Neuronal stem cell (in vitro differentiated cells): ENCODE measurements around the gene ZBTB20.

ENCODE experiments used
- DNase-seq: peaks from one replicate; pipeline ENCODE4 v3.0.0-alpha.2; 2013; ENCODE audit warnings: low spot score
- H2AFZ ChIP-seq: one replicate; pipeline ENCODE4 v1.6.1; 2013; ENCODE audit warnings: mild to moderate bottlenecking, low read length, inconsistent platforms
- H2AK5ac ChIP-seq: 2 replicates; pipeline ENCODE4 v1.6.1; 2013; ENCODE audit warnings: low read depth, mild to moderate bottlenecking, inconsistent platforms, low read length, moderate library complexity, mixed read lengths
- H2BK120ac ChIP-seq: 2 replicates; pipeline ENCODE4 v1.6.1; 2013; ENCODE audit warnings: low read depth, mild to moderate bottlenecking, inconsistent platforms, low read length, moderate library complexity, mixed read lengths
- H2BK12ac ChIP-seq: one replicate; pipeline ENCODE4 v1.6.1; 2013; ENCODE audit warnings: low read length, inconsistent platforms
- H2BK15ac ChIP-seq: 2 replicates; pipeline ENCODE4 v1.6.1; 2013; ENCODE audit warnings: mild to moderate bottlenecking, low read length, inconsistent platforms, mixed read lengths
- H2BK5ac ChIP-seq: one replicate; pipeline ENCODE4 v1.6.1; 2013; ENCODE audit warnings: inconsistent platforms, mild to moderate bottlenecking, low read length, moderate library complexity
- H3K14ac ChIP-seq: one replicate; pipeline ENCODE4 v1.6.1; 2013; ENCODE audit warnings: low read length, inconsistent platforms
- H3K18ac ChIP-seq: 2 replicates; pipeline ENCODE4 v1.6.1; 2013; ENCODE audit warnings: low read length, inconsistent platforms
- H3K23ac ChIP-seq: 2 replicates; pipeline ENCODE4 v1.6.1; 2013; ENCODE audit warnings: low read depth, mild to moderate bottlenecking, mixed read lengths, low read length, inconsistent platforms; ENCODE audit not compliant: poor library complexity
- H3K27ac ChIP-seq: replicated peaks from 3 replicates; pipeline ENCODE4 v1.5.1; 2013; ENCODE audit warnings: low read length, inconsistent platforms
- H3K27me3 ChIP-seq, 3 experiments: 2 replicates each; pipeline ENCODE4 v1.6.1; 2013; ENCODE audit warnings: low read length in 3 of 3, mild to moderate bottlenecking in 2 of 3, inconsistent platforms in 1 of 3, low read depth in 1 of 3, mixed read lengths in 1 of 3, moderate library complexity in 1 of 3; ENCODE audit not compliant: control insufficient read depth in 3 of 3, insufficient read depth in 3 of 3
- H3K36me3 ChIP-seq, 2 donors: replicated peaks in 1 of 2; 2 replicates each; pipeline ENCODE4 v1.6.1; 2013; ENCODE audit warnings: low read length in 2 of 2; ENCODE audit not compliant: control insufficient read depth in 2 of 2, insufficient read depth in 2 of 2
- H3K4ac ChIP-seq: 2 replicates; pipeline ENCODE4 v1.6.1; 2013; ENCODE audit warnings: inconsistent platforms, mild to moderate bottlenecking, low read length, moderate library complexity
- H3K4me1 ChIP-seq, 2 donors: 1 replicate in 1 of 2; 2 replicates in 1 of 2; pipeline ENCODE4 v1.6.1; 2013; ENCODE audit warnings: low read length in 2 of 2, low read depth in 1 of 2; ENCODE audit not compliant: control insufficient read depth in 2 of 2, insufficient read depth in 1 of 2
- H3K4me2 ChIP-seq: one replicate; pipeline ENCODE4 v1.6.1; 2013; ENCODE audit warnings: mild to moderate bottlenecking, low read length, inconsistent platforms; ENCODE audit not compliant: insufficient read depth, poor library complexity, severe bottlenecking
- H3K4me3 ChIP-seq, 2 donors: 2 replicates each; pipeline ENCODE4 v1.5.1; 2013; ENCODE audit warnings: low read length in 2 of 2, mild to moderate bottlenecking in 2 of 2, inconsistent platforms in 1 of 2, moderate library complexity in 1 of 2
- H3K79me1 ChIP-seq: one replicate; pipeline ENCODE4 v1.6.1; 2013; ENCODE audit warnings: low read depth, mild to moderate bottlenecking, inconsistent platforms, low read length, moderate library complexity
- H3K9ac ChIP-seq: one replicate; pipeline ENCODE4 v1.6.1; 2013; ENCODE audit warnings: mild to moderate bottlenecking, low read depth, low read length, inconsistent platforms; ENCODE audit not compliant: poor library complexity
- H3K9me3 ChIP-seq, 2 donors: replicated peaks in 1 of 2; 2 replicates each; pipeline versions ENCODE3 to v1.6.1; 2013; ENCODE audit warnings: low read length in 2 of 2, mild to moderate bottlenecking in 2 of 2, inconsistent platforms in 1 of 2, low read depth in 1 of 2, mixed read lengths in 1 of 2, moderate library complexity in 1 of 2; ENCODE audit not compliant: control insufficient read depth in 2 of 2, insufficient read depth in 1 of 2
- H4K8ac ChIP-seq: one replicate; pipeline ENCODE4 v1.6.1; 2013; ENCODE audit warnings: low read depth, mild to moderate bottlenecking, inconsistent platforms, low read length, moderate library complexity
- H4K91ac ChIP-seq: one replicate; pipeline ENCODE4 v1.6.1; 2013; ENCODE audit warnings: low read length, low read depth, mild to moderate bottlenecking, inconsistent platforms; ENCODE audit not compliant: poor library complexity
- WGBS, 2 donors: extraction: QIAGEN DNeasy Blood & Tissue Kit; methylation state at CpG; one replicate each; pipeline ENCODE4 v1.1.7; 2013; ENCODE audit warnings: missing lambda C conversion rate in 2 of 2, mixed read lengths in 1 of 2; ENCODE audit not compliant: insufficient read length in 2 of 2, insufficient replicate concordance in 1 of 2; ENCODE audit errors: extremely low coverage in 2 of 2; 5-methylcytosine and 5-hydroxymethylcytosine counted together

ZBTB20 gene

DNA sequence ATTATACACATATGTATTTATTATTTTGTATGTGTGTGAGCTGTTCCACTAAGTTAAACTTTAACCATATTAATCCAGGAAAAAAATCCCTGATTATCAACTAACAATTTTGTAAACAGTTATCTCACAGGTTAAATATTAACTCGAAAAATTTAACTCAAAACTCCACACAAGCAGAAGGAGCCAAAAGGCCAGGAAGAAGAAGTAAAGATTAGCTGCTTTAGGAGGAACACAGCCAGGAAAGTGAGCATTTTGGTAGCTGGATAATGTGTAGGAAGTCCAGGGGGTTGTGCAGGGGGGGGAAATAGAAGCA lies 428.2 kb downstream of the ZBTB20 start:
- no peak overlapping the region for H3K23ac ChIP-seq
- no peak overlapping the region for H3K14ac ChIP-seq
- no peaks in the 10 kb centered on the region for H3K9me3 ChIP-seq
- no peak overlapping the region for H3K9ac ChIP-seq
- H2BK5ac ChIP-seq, result no peak overlapping the region
- no peak overlapping the region for H3K27ac ChIP-seq
- H3K4me1 ChIP-seq, result peaks cover 3 to 6% of the 10 kb centered on the region in 2 donors
- H3K4me2 ChIP-seq, result no peak overlapping the region
- H3K36me3 ChIP-seq, result no peaks in the 10 kb centered on the region
- no peak overlapping the region for H2AFZ ChIP-seq
- no peak overlapping the region for H4K91ac ChIP-seq
- H2BK12ac ChIP-seq, result no peak overlapping the region
- no peak overlapping the region for H4K8ac ChIP-seq
- no peak overlapping the region for H3K18ac ChIP-seq
- no peaks in the 10 kb centered on the region for H3K79me1 ChIP-seq
- no peak overlapping the region for H2BK15ac ChIP-seq
- H2BK120ac ChIP-seq, result no peak overlapping the region
- DNase-seq, result no peak
- H2AK5ac ChIP-seq, result no peak overlapping the region
- no peaks in the 10 kb centered on the region for H3K27me3 ChIP-seq
- H3K4ac ChIP-seq, result no peak overlapping the region
- H3K4me3 ChIP-seq, result no peak overlapping the region
- no CpG with 5 or more reads among the region's 1 CpG for WGBS, 2 donors

DNA sequence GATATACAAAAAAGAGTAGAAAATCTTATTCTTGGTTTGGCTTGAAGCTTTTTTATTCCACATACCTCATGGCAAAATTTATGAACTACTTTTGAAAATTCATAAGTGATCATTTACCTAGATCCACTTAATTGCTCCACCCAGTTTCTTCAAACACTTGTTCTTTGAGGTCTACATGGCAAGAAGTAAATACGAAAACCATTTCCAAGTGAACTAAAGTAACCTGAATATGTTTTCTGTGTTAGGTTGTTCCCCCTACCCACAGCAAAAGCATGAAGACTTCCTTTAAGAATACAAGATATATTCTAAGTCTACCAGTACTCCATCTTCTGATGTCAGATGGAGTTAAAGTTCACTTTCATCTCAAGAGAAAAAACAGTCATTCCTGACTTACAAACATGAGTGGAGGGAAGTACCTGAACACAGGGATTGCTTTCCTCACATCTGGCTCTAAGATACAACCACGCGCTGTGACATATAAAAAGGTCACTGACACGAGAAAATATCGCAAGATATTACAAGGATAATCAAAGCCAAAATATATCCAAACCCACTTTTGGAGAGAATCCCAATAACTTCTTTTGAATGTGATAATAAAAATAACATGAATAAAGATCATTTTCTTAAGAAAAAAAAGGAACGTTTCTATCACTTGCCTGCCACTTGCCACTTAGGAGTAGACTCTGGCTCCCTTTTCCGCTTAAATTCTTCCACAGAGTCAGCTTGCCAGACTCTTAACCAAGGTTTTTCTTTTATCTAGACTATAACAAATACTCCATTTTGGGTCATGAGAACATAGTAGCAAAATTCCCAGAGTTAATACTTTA lies 428.8 kb downstream of the ZBTB20 start:
- no peaks in the 10 kb centered on the region for H3K9me3 ChIP-seq
- no peak overlapping the region for H2AFZ ChIP-seq
- no peak overlapping the region for H4K91ac ChIP-seq
- no peak overlapping the region for H4K8ac ChIP-seq
- whole genome bisulfite sequencing, 2 donors, result no CpG with 5 or more reads among the region's 7 CpGs
- H3K4me1 ChIP-seq, result peaks cover 3 to 6% of the 10 kb centered on the region in 2 donors
- H2BK120ac ChIP-seq, result no peak overlapping the region
- no peak overlapping the region for H3K18ac ChIP-seq
- H2BK5ac ChIP-seq, result no peak overlapping the region
- H3K14ac ChIP-seq, result no peak overlapping the region
- no peak overlapping the region for H2BK15ac ChIP-seq
- no peak overlapping the region for H3K23ac ChIP-seq
- no peak overlapping the region for H3K4ac ChIP-seq
- no peak overlapping the region for H3K4me2 ChIP-seq
- H3K79me1 ChIP-seq, result no peaks in the 10 kb centered on the region
- DNase-seq, result no peak
- H3K36me3 ChIP-seq, result no peaks in the 10 kb centered on the region
- H3K9ac ChIP-seq, result no peak overlapping the region
- no peak overlapping the region for H2BK12ac ChIP-seq
- H3K27ac ChIP-seq, result no peak overlapping the region
- H3K4me3 ChIP-seq, result no peak overlapping the region
- H3K27me3 ChIP-seq, result no peaks in the 10 kb centered on the region
- no peak overlapping the region for H2AK5ac ChIP-seq

DNA sequence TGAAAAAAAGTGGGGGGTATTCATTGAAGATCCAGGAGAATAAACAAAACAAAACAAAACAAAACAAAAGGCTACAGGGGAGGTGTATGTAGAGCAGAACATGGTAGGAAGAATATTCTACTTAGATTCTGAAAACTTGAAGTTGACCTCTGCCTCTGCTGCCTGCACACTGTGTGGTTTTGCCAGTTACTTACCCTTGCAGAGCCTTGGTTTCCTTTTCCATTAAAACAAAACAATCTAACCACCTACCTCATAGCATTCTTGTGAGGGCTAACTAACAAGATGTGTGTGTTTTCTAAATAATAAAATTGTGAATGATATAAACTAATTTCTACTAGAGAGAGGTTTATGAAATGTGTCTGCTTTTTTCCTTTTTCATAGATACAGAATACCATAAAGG lies 430.2 kb downstream of the ZBTB20 start:
- Histone ChIP-seq H3K27ac (no peak overlapping the region), H2BK5ac (no peak overlapping the region)
- no peak for DNase-seq

GRCh38 chr3:114716126-114716525 lies 431.0 kb downstream of the ZBTB20 start:
- no peak for DNase-seq

More for the DNA sequence above, 430.2 kb downstream of the ZBTB20 start:
- H3K9ac ChIP-seq, result no peak overlapping the region
- H2BK15ac ChIP-seq, result no peak overlapping the region
- H3K18ac ChIP-seq, result no peak overlapping the region
- no peaks in the 10 kb centered on the region for H3K27me3 ChIP-seq
- H3K36me3 ChIP-seq, result no peaks in the 10 kb centered on the region
- no peak overlapping the region for H2AFZ ChIP-seq
- H3K4me2 ChIP-seq, result no peak overlapping the region
- H3K4me3 ChIP-seq, result no peak overlapping the region
- no peak overlapping the region for H3K14ac ChIP-seq
- no peak overlapping the region for H4K8ac ChIP-seq
- H3K9me3 ChIP-seq, result no peaks in the 10 kb centered on the region
- no peak overlapping the region for H3K4ac ChIP-seq
- no peak overlapping the region for H2AK5ac ChIP-seq
- H2BK120ac ChIP-seq, result no peak overlapping the region
- no peak overlapping the region for H3K23ac ChIP-seq
- no peak overlapping the region for H4K91ac ChIP-seq
- H3K4me1 ChIP-seq, result peaks cover 3 to 6% of the 10 kb centered on the region in 2 donors
- no peak overlapping the region for H2BK12ac ChIP-seq
- no peaks in the 10 kb centered on the region for H3K79me1 ChIP-seq

More at GRCh38 chr3:114716126-114716525, 431.0 kb downstream of the ZBTB20 start:
- Histone ChIP-seq H3K27me3 (no peaks in the 10 kb centered on the region), H4K8ac (no peak overlapping the region), H3K36me3 (no peaks in the 10 kb centered on the region), H4K91ac (no peak overlapping the region), H2AFZ (no peak overlapping the region), H2BK12ac (no peak overlapping the region), H2BK120ac (no peak overlapping the region), H3K18ac (no peak overlapping the region), H3K9me3 (no peaks in the 10 kb centered on the region), H3K4me2 (no peak overlapping the region), H3K79me1 (no peaks in the 10 kb centered on the region), H2BK5ac (no peak overlapping the region), H3K4me3 (no peak overlapping the region), H3K27ac (no peak overlapping the region), H2AK5ac (no peak overlapping the region), H3K23ac (no peak overlapping the region), H3K4me1 (peaks cover 3 to 6% of the 10 kb centered on the region in 2 donors), H3K4ac (no peak overlapping the region), H2BK15ac (no peak overlapping the region), H3K14ac (no peak overlapping the region), H3K9ac (no peak overlapping the region)
- WGBS, 2 donors, result no CpG with 5 or more reads among the region's 5 CpGs
